GM12865 (cell line): ENCODE data around the gene MCM3AP.

Experiments used
- DNase-seq: peaks from one replicate; pipeline ENCODE4 v3.0.0; 2010; ENCODE audit warnings: low read depth
- H3K4me3 ChIP-seq: 2 replicates; pipeline ENCODE4 v1.5.1; 2011; ENCODE audit warnings: mild to moderate bottlenecking, low read depth, low read length, control low read depth
- CTCF ChIP-seq: IDR thresholded peaks from 2 replicates; pipeline ENCODE4 v1.5.1; 2011; ENCODE audit warnings: low read length, control low read depth, low read depth, inconsistent platforms; ENCODE audit not compliant: insufficient read depth; ENCODE audit errors: missing control alignments

MCM3AP gene

GRCh38 chr21:46207920-46208591 lies 77.4 kb downstream of the MCM3AP start:
- no peak for TF ChIP-seq CTCF
- H3K4me3 ChIP-seq, result no peak overlapping the region
- no peak for DNase-seq

GRCh38 chr21:46207006-46207919 lies 78.1 kb downstream of the MCM3AP start:
- TF ChIP-seq CTCF, result no peak
- no peak overlapping the region for H3K4me3 ChIP-seq
- DNase-seq, result no peak

GRCh38 chr21:46206163-46207005 lies 79.0 kb downstream of the MCM3AP start:
- H3K4me3 ChIP-seq, result no peak overlapping the region
- TF ChIP-seq CTCF, result no peak
- no peak for DNase-seq

GRCh38 chr21:46205766-46206162 lies 79.6 kb downstream of the MCM3AP start:
- no peak overlapping the region for H3K4me3 ChIP-seq
- no peak for TF ChIP-seq CTCF
- DNase-seq, result no peak

GRCh38 chr21:46205166-46205565 lies 80.2 kb downstream of the MCM3AP start:
- no peak for TF ChIP-seq CTCF
- H3K4me3 ChIP-seq, result no peak overlapping the region
- DNase-seq, result no peak

GRCh38 chr21:46203203-46203600 lies 82.2 kb downstream of the MCM3AP start:
- TF ChIP-seq CTCF, result no peak
- H3K4me3 ChIP-seq, result no peak overlapping the region
- DNase-seq, result no peak
